Activated T-cell treated with anti-CD3 and anti-CD28 coated beads, Interleukin-2, amount 50 U/mL, for 72 hours (primary cell): Measurements from ENCODE around the gene ACSS1. TPM values are rescaled to one million over a fixed set of nuclear protein-coding genes. Genes with fewer than 3 reads are reported as not detected.

Source experiments
- ATAC-seq, 2 donors: fragments of 150-1000 bp; cut with Tn5 transposase; replicated peaks in 1 of 2; 2 replicates each; pipeline ENCODE4 v1.10.0; 2021; ENCODE audit warnings: moderate library complexity in 2 of 2, mild to moderate bottlenecking in 1 of 2
- DNase-seq, 2 donors: peaks; one replicate each; pipeline ENCODE4 v3.0.0; 2021 to 2022; ENCODE audit warnings: mixed read lengths in 1 of 2
- H3K27ac Mint-ChIP-seq: one replicate; pipeline ENCODE4 v1.8.0; 2022; ENCODE audit warnings: mild to moderate bottlenecking, moderate library complexity, mixed read lengths
- H3K27me3 Mint-ChIP-seq: one replicate; pipeline ENCODE4 v1.8.0; 2022; ENCODE audit warnings: low read depth, mixed read lengths
- H3K36me3 Mint-ChIP-seq, 2 donors: one replicate each; pipeline ENCODE4 v1.8.0; 2022; ENCODE audit warnings: mixed read lengths in 2 of 2, mild to moderate bottlenecking in 1 of 2; ENCODE audit not compliant: insufficient read depth in 2 of 2
- H3K4me1 Mint-ChIP-seq: one replicate; pipeline ENCODE4 v1.8.0; 2022; ENCODE audit warnings: low read depth, mixed read lengths
- H3K4me3 Mint-ChIP-seq, 2 donors: one replicate each; pipeline ENCODE4 v1.8.0; 2022; ENCODE audit warnings: mild to moderate bottlenecking in 2 of 2, mixed read lengths in 2 of 2, moderate library complexity in 2 of 2
- H3K9me3 Mint-ChIP-seq, 2 donors: one replicate each; pipeline ENCODE4 v1.8.0; 2022; ENCODE audit warnings: mixed read lengths in 2 of 2
- total RNA-seq, 2 donors: library from RNA; stranded (reverse); gene quantifications; one replicate each; pipeline ENCODE4 v1.2.3, GENCODE V29; 2022

Gene ACSS1
- total RNA-seq, 2 donors from 2014 or later, result 18.2 to 23.8 TPM

DNA sequence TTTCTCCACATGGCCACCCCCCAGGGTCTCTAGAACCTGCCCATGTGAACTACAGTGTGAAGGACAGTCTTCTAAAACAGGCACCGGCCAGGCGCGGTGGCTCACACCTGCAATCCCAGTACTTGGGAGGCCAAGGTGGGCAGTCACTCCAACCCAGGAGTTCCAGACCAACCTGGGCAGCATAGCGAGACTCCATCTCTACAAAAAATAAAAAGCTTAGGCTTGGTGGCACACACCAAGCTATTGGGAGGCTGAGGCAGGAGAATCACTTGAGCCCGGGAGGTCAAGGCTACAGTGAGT is 13.7 kb downstream of the ACSS1 start:
- no peak for DNase-seq
- Mint-ChIP-seq H3K27me3 (no peaks in the 10 kb centered on the region), H3K4me1 (peaks cover 12% of the 10 kb centered on the region), H3K9me3 (no peaks in the 10 kb centered on the region), H3K27ac (peak overlapping the region; percentile 19), H3K36me3 (no peaks in the 10 kb centered on the region), H3K4me3 (no peak overlapping the region)
- ATAC-seq, result no peak

DNA sequence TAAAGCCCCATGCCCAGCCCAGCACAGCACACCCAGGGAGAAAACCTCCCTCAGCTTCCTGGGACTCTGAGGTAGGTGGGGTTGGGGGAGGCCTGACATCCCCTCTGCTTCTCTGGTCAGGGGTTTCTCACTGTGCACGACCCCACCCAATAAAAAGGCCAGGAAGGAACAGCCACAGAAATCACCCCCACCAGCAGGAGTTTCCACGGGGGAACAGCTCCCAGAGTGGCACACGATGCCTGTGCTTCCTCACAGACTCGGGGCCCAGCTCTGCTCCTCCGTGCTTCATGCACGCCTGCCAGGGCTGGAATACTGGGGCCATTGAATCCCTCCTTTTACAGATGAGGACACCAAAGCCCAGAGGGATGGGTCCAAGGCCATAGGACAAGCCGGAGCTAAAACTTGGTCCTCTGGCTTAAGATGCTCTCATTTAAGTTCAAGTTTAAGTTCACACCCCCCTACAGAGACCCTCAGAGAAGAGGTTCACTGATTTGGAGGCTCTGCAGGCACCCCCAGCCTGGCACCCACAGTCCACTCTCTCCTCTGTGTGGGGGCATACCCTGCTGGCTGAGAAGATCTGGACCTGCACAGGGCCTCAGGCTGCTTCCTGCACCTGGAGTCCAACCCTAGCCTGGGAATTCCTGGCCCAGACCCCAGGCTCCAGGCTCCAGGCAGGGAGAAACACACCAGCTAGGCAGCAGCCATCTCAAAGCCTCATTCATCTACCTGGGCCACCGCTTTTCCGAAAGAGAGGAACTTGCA is 14.3 kb downstream of the ACSS1 start:
- Mint-ChIP-seq H3K4me1 (peaks cover 12% of the 10 kb centered on the region), H3K36me3 (no peaks in the 10 kb centered on the region), H3K9me3 (no peaks in the 10 kb centered on the region), H3K27ac (peak overlapping the region; percentile 89), H3K27me3 (no peaks in the 10 kb centered on the region), H3K4me3 (no peak overlapping the region)
- DNase-seq, result no peak
- ATAC-seq, result peak in 1 of 2 donors; percentile 30

- H3K4me1 Mint-ChIP-seq, result peaks cover 17% of the 10 kb centered on the region
- H3K27me3 Mint-ChIP-seq, result no peaks in the 10 kb centered on the region
- ATAC-seq (peak; percentile 61 to 77), DNase-seq (peak; percentile 19 to 22)
- H3K4me3 Mint-ChIP-seq, result peak overlapping the region; percentile 52 to 65
- H3K36me3 Mint-ChIP-seq, result no peaks in the 10 kb centered on the region
- peak overlapping the region; percentile 89 for H3K27ac Mint-ChIP-seq
- H3K9me3 Mint-ChIP-seq, result no peaks in the 10 kb centered on the region
Measured at GRCh38 chr20:25042531-25043498, 15.1 kb downstream of the ACSS1 start.

GRCh38 chr20:25041813-25042530 is 16.0 kb downstream of the ACSS1 start:
- ATAC-seq (no peak), DNase-seq (no peak)
- Mint-ChIP-seq H3K27ac (peak overlapping the region; percentile 89), H3K9me3 (no peaks in the 10 kb centered on the region), H3K4me3 (no peak overlapping the region), H3K27me3 (no peaks in the 10 kb centered on the region), H3K4me1 (peaks cover 25% of the 10 kb centered on the region), H3K36me3 (no peaks in the 10 kb centered on the region)

DNA sequence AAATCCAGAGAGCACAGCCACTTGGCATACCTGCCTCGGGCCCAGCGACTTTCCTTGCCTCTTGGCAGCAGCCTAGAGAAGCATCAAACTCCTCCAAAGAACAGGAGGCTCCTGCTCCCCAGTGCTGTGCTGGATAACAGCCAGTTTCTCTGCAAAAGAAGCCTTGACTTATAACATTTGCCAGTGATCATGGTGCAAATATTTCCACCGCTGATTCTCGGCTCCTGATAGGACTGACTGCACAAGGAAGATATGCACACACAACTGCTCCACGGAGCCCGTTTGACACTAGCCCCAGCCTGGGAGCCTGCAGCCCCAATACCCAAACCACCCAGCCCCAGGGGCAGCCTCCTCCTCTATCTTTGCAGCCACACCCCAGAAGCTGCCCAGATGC is 17.5 kb downstream of the ACSS1 start:
- no peak overlapping the region for H3K4me3 Mint-ChIP-seq
- no peaks in the 10 kb centered on the region for H3K36me3 Mint-ChIP-seq
- peaks cover 40% of the 10 kb centered on the region for H3K4me1 Mint-ChIP-seq
- ATAC-seq (no peak), DNase-seq (no peak)
- H3K9me3 Mint-ChIP-seq, result no peaks in the 10 kb centered on the region
- no peaks in the 10 kb centered on the region for H3K27me3 Mint-ChIP-seq
- no peak overlapping the region for H3K27ac Mint-ChIP-seq

- Mint-ChIP-seq H3K4me1 (peaks cover 43% of the 10 kb centered on the region), H3K9me3 (no peaks in the 10 kb centered on the region), H3K27ac (no peak overlapping the region), H3K36me3 (no peaks in the 10 kb centered on the region), H3K4me3 (no peak overlapping the region), H3K27me3 (no peaks in the 10 kb centered on the region)
- ATAC-seq, result no peak
- no peak for DNase-seq
Measured at GRCh38 chr20:25039697-25040437, 18.1 kb downstream of the ACSS1 start.

- Mint-ChIP-seq H3K4me3 (no peak overlapping the region), H3K27ac (no peak overlapping the region), H3K4me1 (peaks cover 44% of the 10 kb centered on the region), H3K27me3 (no peaks in the 10 kb centered on the region), H3K36me3 (no peaks in the 10 kb centered on the region), H3K9me3 (no peaks in the 10 kb centered on the region)
- no peak for DNase-seq
- ATAC-seq, result no peak
Measured at GRCh38 chr20:25038591-25039015, 19.3 kb downstream of the ACSS1 start.

- no peaks in the 10 kb centered on the region for H3K27me3 Mint-ChIP-seq
- no peaks in the 10 kb centered on the region for H3K9me3 Mint-ChIP-seq
- H3K27ac Mint-ChIP-seq, result no peak overlapping the region
- H3K36me3 Mint-ChIP-seq, result no peaks in the 10 kb centered on the region
- ATAC-seq (no peak), DNase-seq (no peak)
- H3K4me3 Mint-ChIP-seq, result peak overlapping the region in 1 of 2 donors; percentile 22
- H3K4me1 Mint-ChIP-seq, result peaks cover 43% of the 10 kb centered on the region
Measured at GRCh38 chr20:25038103-25038410, 19.9 kb downstream of the ACSS1 start.

GRCh38 chr20:25037288-25038102 is 20.4 kb downstream of the ACSS1 start:
- Mint-ChIP-seq H3K4me1 (peaks cover 38% of the 10 kb centered on the region), H3K36me3 (no peaks in the 10 kb centered on the region), H3K4me3 (peak overlapping the region in 1 of 2 donors; percentile 22), H3K27me3 (no peaks in the 10 kb centered on the region), H3K27ac (no peak overlapping the region), H3K9me3 (no peaks in the 10 kb centered on the region)
- DNase-seq, result no peak
- ATAC-seq, result peak; percentile 41 to 69

GRCh38 chr20:25036331-25036936 is 21.5 kb downstream of the ACSS1 start:
- ATAC-seq (no peak), DNase-seq (no peak)
- no peaks in the 10 kb centered on the region for H3K9me3 Mint-ChIP-seq
- H3K4me3 Mint-ChIP-seq, result peak overlapping the region; percentile 63 to 69
- H3K4me1 Mint-ChIP-seq, result peaks cover 36% of the 10 kb centered on the region
- peak overlapping the region; percentile 82 for H3K27ac Mint-ChIP-seq
- H3K36me3 Mint-ChIP-seq, result no peaks in the 10 kb centered on the region
- no peaks in the 10 kb centered on the region for H3K27me3 Mint-ChIP-seq

GRCh38 chr20:25035921-25036320 is 22.0 kb downstream of the ACSS1 start:
- Mint-ChIP-seq H3K9me3 (no peaks in the 10 kb centered on the region), H3K36me3 (no peaks in the 10 kb centered on the region), H3K27me3 (no peaks in the 10 kb centered on the region), H3K4me3 (peak overlapping the region; percentile 63 to 69), H3K27ac (peak overlapping the region; percentile 29), H3K4me1 (peaks cover 36% of the 10 kb centered on the region)
- DNase-seq, result no peak
- peak; percentile 51 to 58 for ATAC-seq

- Mint-ChIP-seq H3K27me3 (no peaks in the 10 kb centered on the region), H3K4me3 (no peak overlapping the region), H3K9me3 (no peaks in the 10 kb centered on the region), H3K4me1 (peaks cover 36% of the 10 kb centered on the region), H3K27ac (no peak overlapping the region), H3K36me3 (peaks cover 0 to 1% of the 10 kb centered on the region in 2 donors)
- no peak for DNase-seq
- no peak for ATAC-seq
Measured at GRCh38 chr20:25033924-25034300, 24.0 kb downstream of the ACSS1 start.
